ENCODE data around the gene TMEM144.

GRCh38 chr4:158193171-158193749, 17.0 kb upstream of the TMEM144 start:
- TF ChIP-seq CTCF (IDR thresholded peaks at IDR 0.05; ENCODE audit: insufficient read depth, low read length, poor library complexity, severe bottlenecking) (no peak), EZH2phosphoT487 (conservative IDR thresholded peaks at IDR 0.05; ENCODE audit: low read length) (no peak)

Measured in SU-DHL-6 (cell line).